Karpas-422 (cell line): ENCODE results near the gene ERGIC1. TPM values are rescaled to one million over a fixed set of nuclear protein-coding genes. Genes with fewer than 3 reads are reported as not detected.

ENCODE experiments used
- DNase-seq: peaks from one replicate; pipeline ENCODE4 v3.0.0-alpha.2; 2015
- H2AFZ ChIP-seq: fragments of 200-600 bp; sonication (generic); 2 replicates; pipeline ENCODE4 v1.6.1; 2014; ENCODE audit warnings: antibody characterized with exemption, low read length, mixed read lengths
- H3K27ac ChIP-seq: fragments of 200-600 bp; sonication (generic); 2 replicates; pipeline ENCODE4 v1.5.1; 2014; ENCODE audit warnings: mild to moderate bottlenecking, low read length, moderate library complexity
- H3K27me3 ChIP-seq: fragments of 200-600 bp; sonication (generic); 2 replicates; pipeline ENCODE4 v1.6.1; 2014; ENCODE audit warnings: low read length, mixed read lengths
- H3K36me3 ChIP-seq: fragments of 200-600 bp; sonication (generic); 2 replicates; pipeline ENCODE4 v1.6.1; 2014; ENCODE audit warnings: low read length, mixed read lengths; ENCODE audit not compliant: insufficient read depth
- H3K4me1 ChIP-seq: fragments of 200-600 bp; sonication (generic); 2 replicates; pipeline ENCODE4 v1.6.1; 2014; ENCODE audit warnings: mild to moderate bottlenecking, low read length, mixed read lengths
- H3K4me2 ChIP-seq: fragments of 200-600 bp; sonication (generic); 2 replicates; pipeline ENCODE4 v1.6.1; 2014; ENCODE audit warnings: low read length, low read depth, mild to moderate bottlenecking; ENCODE audit not compliant: poor library complexity, severe bottlenecking
- H3K4me3 ChIP-seq: fragments of 200-600 bp; sonication (generic); 2 replicates; pipeline ENCODE4 v1.5.1; 2014; ENCODE audit warnings: mild to moderate bottlenecking, antibody characterized with exemption, low read length, mixed read lengths
- H3K79me2 ChIP-seq: fragments of 200-600 bp; sonication (generic); 2 replicates; pipeline ENCODE4 v1.6.1; 2014; ENCODE audit warnings: mild to moderate bottlenecking, low read length, mixed read lengths
- H3K9ac ChIP-seq: fragments of 200-600 bp; sonication (generic); 2 replicates; pipeline ENCODE4 v1.6.0; 2014; ENCODE audit warnings: low read length
- H3K9me2 ChIP-seq: fragments of 200-600 bp; sonication (generic), shearing (Covaris generic); replicated peaks from 2 replicates; pipeline ENCODE4 v1.6.0; 2014; ENCODE audit warnings: mild to moderate bottlenecking, low read length, moderate library complexity; ENCODE audit not compliant: insufficient read depth
- H3K9me3 ChIP-seq: fragments of 300-700, 200-600 bp; sonication (generic); 2 replicates; pipeline ENCODE4 v1.6.1; 2014; ENCODE audit warnings: low read length, mixed read lengths
- H4K20me1 ChIP-seq: fragments of 200-600 bp; sonication (generic); 2 replicates; pipeline ENCODE4 v1.6.1; 2014; ENCODE audit warnings: mild to moderate bottlenecking, antibody characterized with exemption, low read length, low read depth; ENCODE audit not compliant: insufficient read depth
- total RNA-seq: library from RNA; depleted of rRNA; stranded (reverse); fragments of >200 nt; shearing (Covaris generic); gene quantifications from 2 replicates; pipeline ENCODE4 v1.2.3, GENCODE V29; 2014; ENCODE audit warnings: low replicate concordance

The ERGIC1 gene
- total RNA-seq, 1 experiment from 2014 or later = 67.2 TPM

- H3K9me3 ChIP-seq = no peaks in the 10 kb centered on the region
- no peaks in the 10 kb centered on the region for H3K4me1 ChIP-seq
- H3K9me2 ChIP-seq = no peaks in the 10 kb centered on the region
- no peak for DNase-seq
- no peaks in the 10 kb centered on the region for H4K20me1 ChIP-seq
- H3K79me2 ChIP-seq = no peaks in the 10 kb centered on the region
- H3K9ac ChIP-seq = no peak overlapping the region
- no peak overlapping the region for H3K4me3 ChIP-seq
- no peak overlapping the region for H3K4me2 ChIP-seq
- H3K27me3 ChIP-seq = no peaks in the 10 kb centered on the region
- H2AFZ ChIP-seq = no peak overlapping the region
- no peak overlapping the region for H3K27ac ChIP-seq
- H3K36me3 ChIP-seq = no peaks in the 10 kb centered on the region
Observed at GRCh38 chr5:172949426-172949825, 115.4 kb downstream of the ERGIC1 start.

GRCh38 chr5:172950176-172950965, 116.3 kb downstream of the ERGIC1 start:
- Histone ChIP-seq H3K27ac (no peak overlapping the region), H3K4me2 (no peak overlapping the region), H3K9ac (no peak overlapping the region), H3K36me3 (no peaks in the 10 kb centered on the region), H3K27me3 (no peaks in the 10 kb centered on the region), H3K4me3 (no peak overlapping the region), H3K4me1 (no peaks in the 10 kb centered on the region), H3K9me3 (no peaks in the 10 kb centered on the region), H3K9me2 (no peaks in the 10 kb centered on the region), H3K79me2 (no peaks in the 10 kb centered on the region), H4K20me1 (no peaks in the 10 kb centered on the region), H2AFZ (no peak overlapping the region)
- no peak for DNase-seq

- Histone ChIP-seq H3K4me2 (no peak overlapping the region), H3K4me1 (no peaks in the 10 kb centered on the region), H3K9me3 (no peaks in the 10 kb centered on the region), H3K27ac (no peak overlapping the region), H3K36me3 (no peaks in the 10 kb centered on the region), H4K20me1 (no peaks in the 10 kb centered on the region), H2AFZ (no peak overlapping the region), H3K9me2 (no peaks in the 10 kb centered on the region), H3K9ac (no peak overlapping the region), H3K79me2 (no peaks in the 10 kb centered on the region), H3K27me3 (no peaks in the 10 kb centered on the region), H3K4me3 (no peak overlapping the region)
- peak; percentile 31 for DNase-seq
Observed at GRCh38 chr5:172951371-172952033, 117.5 kb downstream of the ERGIC1 start.

- H3K4me2 ChIP-seq = no peak overlapping the region
- DNase-seq = peak; percentile 30
- H3K9me3 ChIP-seq = no peaks in the 10 kb centered on the region
- H3K27me3 ChIP-seq = no peaks in the 10 kb centered on the region
- H3K27ac ChIP-seq = no peak overlapping the region
- H3K4me3 ChIP-seq = no peak overlapping the region
- no peaks in the 10 kb centered on the region for H4K20me1 ChIP-seq
- no peaks in the 10 kb centered on the region for H3K4me1 ChIP-seq
- no peaks in the 10 kb centered on the region for H3K79me2 ChIP-seq
- H3K9ac ChIP-seq = no peak overlapping the region
- H3K36me3 ChIP-seq = no peaks in the 10 kb centered on the region
- H3K9me2 ChIP-seq = no peaks in the 10 kb centered on the region
- H2AFZ ChIP-seq = no peak overlapping the region
Observed at GRCh38 chr5:172952034-172952511, 118.0 kb downstream of the ERGIC1 start.

- Histone ChIP-seq H3K9ac (no peak overlapping the region), H2AFZ (no peak overlapping the region), H3K27me3 (no peaks in the 10 kb centered on the region), H3K4me3 (no peak overlapping the region), H3K36me3 (no peaks in the 10 kb centered on the region), H3K9me2 (no peaks in the 10 kb centered on the region), H3K4me1 (no peaks in the 10 kb centered on the region), H3K27ac (no peak overlapping the region), H3K79me2 (no peaks in the 10 kb centered on the region), H3K9me3 (no peaks in the 10 kb centered on the region), H4K20me1 (no peaks in the 10 kb centered on the region), H3K4me2 (no peak overlapping the region)
- DNase-seq = no peak
Observed at GRCh38 chr5:172953776-172954675, 120.0 kb downstream of the ERGIC1 start.

GRCh38 chr5:172954751-172955159, 120.7 kb downstream of the ERGIC1 start:
- H3K36me3 ChIP-seq = no peaks in the 10 kb centered on the region
- DNase-seq = no peak
- no peaks in the 10 kb centered on the region for H4K20me1 ChIP-seq
- H3K9me2 ChIP-seq = no peaks in the 10 kb centered on the region
- no peaks in the 10 kb centered on the region for H3K27me3 ChIP-seq
- H3K4me3 ChIP-seq = no peak overlapping the region
- H3K4me1 ChIP-seq = peaks cover 2% of the 10 kb centered on the region; the same call in 1 of the 2 replicates
- H3K9ac ChIP-seq = no peak overlapping the region
- no peak overlapping the region for H3K27ac ChIP-seq
- peaks cover 3% of the 10 kb centered on the region for H3K79me2 ChIP-seq
- H3K9me3 ChIP-seq = no peaks in the 10 kb centered on the region
- no peak overlapping the region for H2AFZ ChIP-seq
- no peak overlapping the region for H3K4me2 ChIP-seq

GRCh38 chr5:172956228-172956627, 122.2 kb downstream of the ERGIC1 start:
- Histone ChIP-seq H3K36me3 (no peaks in the 10 kb centered on the region), H3K4me3 (no peak overlapping the region), H4K20me1 (no peaks in the 10 kb centered on the region), H3K79me2 (peaks cover 14% of the 10 kb centered on the region), H3K27ac (no peak overlapping the region), H3K9me3 (no peaks in the 10 kb centered on the region), H3K4me1 (peaks cover 9% of the 10 kb centered on the region), H3K27me3 (no peaks in the 10 kb centered on the region), H3K9me2 (no peaks in the 10 kb centered on the region), H3K9ac (no peak overlapping the region), H3K4me2 (no peak overlapping the region), H2AFZ (no peak overlapping the region)
- DNase-seq = no peak

- H3K4me2 ChIP-seq = no peak overlapping the region
- H3K27me3 ChIP-seq = no peaks in the 10 kb centered on the region
- no peaks in the 10 kb centered on the region for H3K9me3 ChIP-seq
- H3K9ac ChIP-seq = no peak overlapping the region
- no peaks in the 10 kb centered on the region for H3K36me3 ChIP-seq
- DNase-seq = no peak
- H4K20me1 ChIP-seq = no peaks in the 10 kb centered on the region
- H2AFZ ChIP-seq = no peak overlapping the region
- no peak overlapping the region for H3K27ac ChIP-seq
- H3K9me2 ChIP-seq = no peaks in the 10 kb centered on the region
- H3K4me1 ChIP-seq = peaks cover 9% of the 10 kb centered on the region
- H3K79me2 ChIP-seq = peaks cover 14% of the 10 kb centered on the region
- no peak overlapping the region for H3K4me3 ChIP-seq
Observed at GRCh38 chr5:172956936-172957335, 122.9 kb downstream of the ERGIC1 start.
